Ascending aorta (tissue), 2 donors: ENCODE data around the gene SULT1B1. TPM values are rescaled to one million over a fixed set of nuclear protein-coding genes. Genes with fewer than 3 reads are reported as not detected.

Experiments
- DNase-seq, 2 donors: peaks; one replicate each; pipeline ENCODE4 v3.0.0-alpha.2; 2019; ENCODE audit warnings: low spot score in 2 of 2
- H3K27ac ChIP-seq, 2 donors: fragments of 200-600 bp; sonication (generic); one replicate each; pipeline ENCODE4 v1.5.1; 2016 to 2017; ENCODE audit warnings: mild to moderate bottlenecking in 1 of 2
- H3K27me3 ChIP-seq: fragments of 200-600 bp; sonication (generic); one replicate; pipeline ENCODE4 v1.5.1; 2017
- H3K36me3 ChIP-seq, 2 donors: fragments of 200-600 bp; sonication (generic); one replicate each; pipeline ENCODE4 v1.5.1; 2016
- H3K4me1 ChIP-seq, 2 donors: fragments of 200-600 bp; sonication (generic); one replicate each; pipeline ENCODE4 v1.5.1; 2016 to 2017; ENCODE audit warnings: mild to moderate bottlenecking in 1 of 2
- H3K4me3 ChIP-seq, 2 donors: fragments of 200-600 bp; sonication (generic); one replicate each; pipeline ENCODE4 v1.5.1; 2016 to 2017; ENCODE audit warnings: mild to moderate bottlenecking in 1 of 2
- H3K9me3 ChIP-seq, 2 donors: fragments of 200-600 bp; sonication (generic); one replicate each; pipeline ENCODE4 v1.5.1; 2016
- CTCF ChIP-seq, 3 experiments: fragments of 200-600 bp in 2 of 3; fragments of 450-650 bp in 1 of 3; sonication (generic) in 2 of 3; IDR thresholded peaks; one replicate each; pipeline ENCODE4 v1.5.1; 2016 to 2019; ENCODE audit warnings: antibody characterized with exemption in 3 of 3, mild to moderate bottlenecking in 1 of 3, moderate library complexity in 1 of 3
- intact Hi-C: fragments of 100-400 bp; cut with DNase I; formaldehyde crosslinking; loops from one replicate; pipeline ENCODE4 v1.15.1; 2023
- total RNA-seq: library from RNA; depleted of rRNA; stranded (reverse); fragments of >200 nt; gene quantifications from one replicate; pipeline ENCODE4 v1.1.0, GENCODE V29; 2016

SULT1B1 gene
- total RNA-seq, 1 donor from 2014 or later, result 0.96 TPM

DNA sequence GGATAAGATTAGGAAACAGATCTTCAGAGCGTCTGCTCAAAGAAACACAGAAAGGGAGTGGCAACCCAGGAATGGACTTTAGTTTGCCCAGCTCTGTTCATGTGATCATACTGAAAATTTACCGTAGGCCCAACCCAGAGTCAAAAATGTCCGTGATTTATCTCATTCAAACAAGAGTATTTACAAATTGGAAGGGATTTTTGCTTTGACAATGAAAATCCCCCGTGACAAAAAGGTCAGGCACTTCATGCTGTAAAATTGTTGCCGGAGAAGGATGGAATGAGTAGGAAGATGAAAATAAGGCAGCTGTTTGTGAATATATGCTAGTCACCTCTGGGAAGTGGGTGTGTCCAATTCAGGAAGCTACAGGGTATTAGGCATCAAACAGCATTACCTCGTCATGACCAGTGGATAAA lies 1.2 kb downstream of the SULT1B1 start:
- H3K9me3 ChIP-seq, result no peaks in the 10 kb centered on the region
- intact Hi-C loops, result no loop called here
- H3K36me3 ChIP-seq, result no peaks in the 10 kb centered on the region
- no peak for TF ChIP-seq CTCF (IDR thresholded peaks at IDR 0.05)
- no peak overlapping the region for H3K27ac ChIP-seq
- no peaks in the 10 kb centered on the region for H3K4me1 ChIP-seq
- H3K4me3 ChIP-seq, result no peak overlapping the region
- no peaks in the 10 kb centered on the region for H3K27me3 ChIP-seq
- no peak for DNase-seq

- H3K4me1 ChIP-seq, result no peaks in the 10 kb centered on the region
- no peaks in the 10 kb centered on the region for H3K36me3 ChIP-seq
- no peak overlapping the region for H3K4me3 ChIP-seq
- no peaks in the 10 kb centered on the region for H3K9me3 ChIP-seq
- TF ChIP-seq CTCF (IDR thresholded peaks at IDR 0.05), result no peak
- DNase-seq, result no peak
- intact Hi-C loops, result no loop called here
- no peak overlapping the region for H3K27ac ChIP-seq
- no peaks in the 10 kb centered on the region for H3K27me3 ChIP-seq
Observed at GRCh38 chr4:69757464-69757863, 3.0 kb downstream of the SULT1B1 start.

DNA sequence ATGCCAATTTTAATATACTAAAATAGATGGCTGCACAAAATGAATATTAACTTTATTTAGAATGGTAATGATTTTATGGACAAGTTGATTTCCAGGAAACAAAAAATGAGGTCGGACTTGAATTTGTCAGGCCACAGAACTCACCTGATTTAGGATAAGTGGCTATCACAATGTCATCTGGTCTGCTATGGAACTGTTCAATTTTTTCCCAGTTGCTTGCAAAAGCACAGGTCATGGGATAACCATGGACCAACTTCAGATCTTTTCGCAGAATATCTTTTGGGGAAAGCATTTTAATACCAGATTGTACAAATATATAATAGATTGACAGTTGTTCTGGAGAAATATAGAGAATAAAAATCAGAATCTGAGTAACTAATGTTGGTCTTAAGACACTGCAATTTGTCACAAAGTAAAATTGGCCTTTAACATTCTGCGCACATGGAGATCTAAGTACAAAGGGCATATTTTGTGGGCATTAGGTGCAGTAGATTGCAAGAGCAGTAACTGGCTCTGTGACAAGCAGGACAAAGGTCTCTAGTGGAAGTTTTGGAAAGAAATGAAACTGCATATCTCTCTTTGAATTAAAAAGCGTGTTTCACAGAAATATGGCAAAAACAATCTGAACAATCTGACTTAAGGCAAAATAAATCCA lies 5.4 kb downstream of the SULT1B1 start:
- intact Hi-C loops, result no loop called here

DNA sequence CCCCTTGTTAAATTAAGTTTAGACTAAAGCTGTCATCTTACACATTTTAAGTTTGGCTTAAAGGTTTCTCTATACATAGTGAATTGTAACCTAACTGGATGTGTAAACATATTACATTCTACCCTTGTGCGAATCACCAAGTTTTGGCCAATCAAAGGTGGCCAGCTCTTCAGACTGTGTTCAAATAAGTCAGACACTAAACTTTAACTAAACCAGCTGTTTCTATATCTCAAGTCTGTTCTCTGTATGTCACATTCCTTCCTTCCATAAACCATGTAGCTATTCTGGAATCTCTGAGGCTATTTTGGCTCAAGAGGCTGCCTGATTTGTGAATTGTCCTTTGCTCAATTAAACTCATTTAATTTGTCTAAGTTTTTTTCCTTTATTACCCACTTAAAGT lies 6.7 kb downstream of the SULT1B1 start:
- Histone ChIP-seq H3K4me1 (no peaks in the 10 kb centered on the region), H3K36me3 (no peaks in the 10 kb centered on the region), H3K9me3 (no peaks in the 10 kb centered on the region), H3K4me3 (no peak overlapping the region), H3K27me3 (no peaks in the 10 kb centered on the region), H3K27ac (no peak overlapping the region)
- DNase-seq, result no peak
- TF ChIP-seq CTCF (IDR thresholded peaks at IDR 0.05), result no peak
- intact Hi-C loops, result no loop called here

More for the DNA sequence above, 5.4 kb downstream of the SULT1B1 start:
- Histone ChIP-seq H3K36me3 (no peaks in the 10 kb centered on the region), H3K4me1 (no peaks in the 10 kb centered on the region), H3K27ac (no peak overlapping the region), H3K9me3 (no peaks in the 10 kb centered on the region), H3K27me3 (no peaks in the 10 kb centered on the region), H3K4me3 (no peak overlapping the region)
- DNase-seq, result no peak
- TF ChIP-seq CTCF (IDR thresholded peaks at IDR 0.05), result no peak

DNA sequence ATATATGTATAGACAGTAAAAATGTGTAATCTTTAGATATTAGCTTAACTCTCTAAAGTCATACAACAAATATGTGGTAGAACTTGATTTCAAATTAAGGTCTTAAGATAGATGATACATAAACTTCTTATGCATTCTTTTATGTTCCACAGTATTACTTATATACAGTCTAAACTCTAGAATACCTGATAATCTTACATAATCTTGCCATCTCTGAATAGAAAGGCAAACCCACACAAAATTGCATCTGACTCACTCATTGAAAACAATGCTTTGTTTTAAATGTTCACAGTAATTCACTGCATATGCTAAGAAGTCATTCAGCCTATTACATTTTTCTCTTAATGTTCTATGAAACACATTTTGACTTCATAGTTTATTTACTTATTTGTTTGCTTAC lies 10.1 kb downstream of the SULT1B1 start:
- Histone ChIP-seq H3K36me3 (no peaks in the 10 kb centered on the region), H3K4me3 (no peak overlapping the region), H3K4me1 (no peaks in the 10 kb centered on the region), H3K27me3 (no peaks in the 10 kb centered on the region), H3K9me3 (no peaks in the 10 kb centered on the region), H3K27ac (no peak overlapping the region)
- no peak for DNase-seq
- TF ChIP-seq CTCF (IDR thresholded peaks at IDR 0.05), result no peak
- intact Hi-C loops, result no loop called here

DNA sequence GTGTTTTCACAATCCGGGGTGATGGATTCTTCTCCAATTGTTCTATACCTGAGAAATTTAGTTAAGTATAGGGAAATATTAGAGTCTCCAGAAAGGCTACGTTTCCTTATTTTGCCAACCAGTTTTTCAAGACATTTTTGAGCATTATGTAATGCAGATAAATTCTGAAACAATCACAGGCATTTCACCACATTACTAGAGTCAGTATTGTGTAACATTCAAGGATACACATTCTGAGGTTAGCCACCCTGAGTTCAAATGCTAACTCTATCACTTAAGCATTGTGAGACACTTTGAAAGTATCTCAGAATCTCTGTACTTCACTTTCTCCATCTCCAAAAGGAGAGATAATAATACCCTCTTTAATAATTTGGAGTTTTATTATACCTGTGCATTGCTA lies 10.6 kb downstream of the SULT1B1 start:
- intact Hi-C loops, result no loop called here
- TF ChIP-seq CTCF (IDR thresholded peaks at IDR 0.05), result no peak
- Histone ChIP-seq H3K36me3 (no peaks in the 10 kb centered on the region), H3K27ac (no peak overlapping the region), H3K4me3 (no peak overlapping the region), H3K4me1 (no peaks in the 10 kb centered on the region), H3K27me3 (no peaks in the 10 kb centered on the region), H3K9me3 (no peaks in the 10 kb centered on the region)
- no peak for DNase-seq
